Panc1 (cell line): ENCODE results near the gene BUD31.

ENCODE experiments used
- POLR2AphosphoS5 ChIP-seq: IDR thresholded peaks from 2 replicates; pipeline ENCODE4 v1.6.1; 2012; ENCODE audit warnings: mild to moderate bottlenecking, low read depth, low read length, moderate library complexity
- SIN3A ChIP-seq: IDR thresholded peaks from 2 replicates; pipeline ENCODE4 v1.6.1; 2012; ENCODE audit warnings: low read depth, mild to moderate bottlenecking, low read length, moderate library complexity, borderline replicate concordance; ENCODE audit not compliant: insufficient read depth
- TCF7L2 ChIP-seq: IDR thresholded peaks from 2 replicates; pipeline ENCODE4 v1.6.1; 2011; ENCODE audit warnings: mild to moderate bottlenecking, low read depth, low read length, inconsistent platforms
- TF ChIP-seq, protein P1 (sequence below): fragments of 450-650 bp; IDR thresholded peaks from 2 replicates; pipeline ENCODE4 v1.5.1; 2017; ENCODE audit warnings: mild to moderate bottlenecking
- TF ChIP-seq, protein P2 (sequence below), 2 experiments: IDR thresholded peaks; 2 replicates each; pipeline ENCODE4 v1.6.1; 2011 to 2012; ENCODE audit warnings: low read depth in 2 of 2, control low read depth in 1 of 2, low read length in 1 of 2, mild to moderate bottlenecking in 1 of 2, moderate library complexity in 1 of 2; ENCODE audit not compliant: insufficient read depth in 1 of 2

DNA sequence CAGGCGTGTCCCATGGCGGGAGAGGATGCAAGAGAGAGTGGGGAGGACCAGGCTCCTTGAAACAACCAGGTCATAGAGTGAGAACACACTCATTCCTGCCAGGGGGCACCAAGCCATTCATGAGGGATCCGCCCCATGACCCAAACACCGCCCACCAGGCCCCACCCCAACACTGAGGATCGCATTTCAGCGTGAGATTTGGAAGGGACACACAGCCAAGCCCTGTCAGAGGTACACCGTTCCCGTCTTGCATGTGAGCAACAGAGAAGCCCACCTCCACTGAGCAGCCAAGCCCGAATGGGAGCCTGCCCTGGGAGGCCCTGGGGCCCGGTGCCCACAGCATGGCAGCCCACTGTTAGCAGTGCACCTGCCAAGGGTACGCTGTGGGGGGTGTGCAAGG is 42.1 kb upstream of the BUD31 start:
- TF ChIP-seq, protein P1, sequence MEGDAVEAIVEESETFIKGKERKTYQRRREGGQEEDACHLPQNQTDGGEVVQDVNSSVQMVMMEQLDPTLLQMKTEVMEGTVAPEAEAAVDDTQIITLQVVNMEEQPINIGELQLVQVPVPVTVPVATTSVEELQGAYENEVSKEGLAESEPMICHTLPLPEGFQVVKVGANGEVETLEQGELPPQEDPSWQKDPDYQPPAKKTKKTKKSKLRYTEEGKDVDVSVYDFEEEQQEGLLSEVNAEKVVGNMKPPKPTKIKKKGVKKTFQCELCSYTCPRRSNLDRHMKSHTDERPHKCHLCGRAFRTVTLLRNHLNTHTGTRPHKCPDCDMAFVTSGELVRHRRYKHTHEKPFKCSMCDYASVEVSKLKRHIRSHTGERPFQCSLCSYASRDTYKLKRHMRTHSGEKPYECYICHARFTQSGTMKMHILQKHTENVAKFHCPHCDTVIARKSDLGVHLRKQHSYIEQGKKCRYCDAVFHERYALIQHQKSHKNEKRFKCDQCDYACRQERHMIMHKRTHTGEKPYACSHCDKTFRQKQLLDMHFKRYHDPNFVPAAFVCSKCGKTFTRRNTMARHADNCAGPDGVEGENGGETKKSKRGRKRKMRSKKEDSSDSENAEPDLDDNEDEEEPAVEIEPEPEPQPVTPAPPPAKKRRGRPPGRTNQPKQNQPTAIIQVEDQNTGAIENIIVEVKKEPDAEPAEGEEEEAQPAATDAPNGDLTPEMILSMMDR = no peak
- TF ChIP-seq, protein P2, sequence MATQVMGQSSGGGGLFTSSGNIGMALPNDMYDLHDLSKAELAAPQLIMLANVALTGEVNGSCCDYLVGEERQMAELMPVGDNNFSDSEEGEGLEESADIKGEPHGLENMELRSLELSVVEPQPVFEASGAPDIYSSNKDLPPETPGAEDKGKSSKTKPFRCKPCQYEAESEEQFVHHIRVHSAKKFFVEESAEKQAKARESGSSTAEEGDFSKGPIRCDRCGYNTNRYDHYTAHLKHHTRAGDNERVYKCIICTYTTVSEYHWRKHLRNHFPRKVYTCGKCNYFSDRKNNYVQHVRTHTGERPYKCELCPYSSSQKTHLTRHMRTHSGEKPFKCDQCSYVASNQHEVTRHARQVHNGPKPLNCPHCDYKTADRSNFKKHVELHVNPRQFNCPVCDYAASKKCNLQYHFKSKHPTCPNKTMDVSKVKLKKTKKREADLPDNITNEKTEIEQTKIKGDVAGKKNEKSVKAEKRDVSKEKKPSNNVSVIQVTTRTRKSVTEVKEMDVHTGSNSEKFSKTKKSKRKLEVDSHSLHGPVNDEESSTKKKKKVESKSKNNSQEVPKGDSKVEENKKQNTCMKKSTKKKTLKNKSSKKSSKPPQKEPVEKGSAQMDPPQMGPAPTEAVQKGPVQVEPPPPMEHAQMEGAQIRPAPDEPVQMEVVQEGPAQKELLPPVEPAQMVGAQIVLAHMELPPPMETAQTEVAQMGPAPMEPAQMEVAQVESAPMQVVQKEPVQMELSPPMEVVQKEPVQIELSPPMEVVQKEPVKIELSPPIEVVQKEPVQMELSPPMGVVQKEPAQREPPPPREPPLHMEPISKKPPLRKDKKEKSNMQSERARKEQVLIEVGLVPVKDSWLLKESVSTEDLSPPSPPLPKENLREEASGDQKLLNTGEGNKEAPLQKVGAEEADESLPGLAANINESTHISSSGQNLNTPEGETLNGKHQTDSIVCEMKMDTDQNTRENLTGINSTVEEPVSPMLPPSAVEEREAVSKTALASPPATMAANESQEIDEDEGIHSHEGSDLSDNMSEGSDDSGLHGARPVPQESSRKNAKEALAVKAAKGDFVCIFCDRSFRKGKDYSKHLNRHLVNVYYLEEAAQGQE (IDR thresholded peaks at IDR 0.05; ENCODE audit: insufficient read depth in 1 of 2, low read depth in 2 of 2, low read length in 1 of 2) = no peak
- TF ChIP-seq TCF7L2 = no peak
- TF ChIP-seq POLR2AphosphoS5 = no peak
- TF ChIP-seq SIN3A = no peak
